Left renal pelvis (tissue), 4 donors: Measurements from ENCODE around the gene NPC1L1. TPM values are rescaled to one million over a fixed set of nuclear protein-coding genes. Genes with fewer than 3 reads are reported as not detected.
"Not testable (repeated sequence)": the region's sequence is repeated elsewhere in the genome, so short reads cannot be mapped to it uniquely, and the experiment has no call there.

ENCODE experiments used
- DNase-seq, 4 donors: peaks; one replicate each; pipeline ENCODE4 v3.0.0-alpha.2; 2013; ENCODE audit warnings: low read depth in 4 of 4, low spot score in 3 of 4
- polyA plus RNA-seq, 4 donors: library from polyadenylated mRNA; unstranded; fragments of 120-200 nt; gene quantifications; one replicate each; pipeline ENCODE4 v1.2.1, GENCODE V29; 2013; ENCODE audit not compliant: insufficient read length in 4 of 4

The NPC1L1 gene
- polyA plus RNA-seq, 4 donors = 0.15 to 3.2 (median 2.3) TPM

- DNase-seq = no peak
Measured at GRCh38 chr7:44508328-44509030, 32.7 kb downstream of the NPC1L1 start.

GRCh38 chr7:44506592-44507288 is 34.4 kb downstream of the NPC1L1 start:
- DNase-seq = not testable (repeated sequence)

- DNase-seq = no peak
Measured at GRCh38 chr7:44505595-44505994, 35.5 kb downstream of the NPC1L1 start.

- DNase-seq = no peak
Measured at GRCh38 chr7:44498230-44498954, 42.7 kb downstream of the NPC1L1 start.

GRCh38 chr7:44497155-44498027 is 43.7 kb downstream of the NPC1L1 start:
- no peak for DNase-seq

GRCh38 chr7:44496385-44496784 is 44.7 kb downstream of the NPC1L1 start:
- DNase-seq = no peak

- DNase-seq = no peak
Measured at GRCh38 chr7:44494960-44495359, 46.2 kb downstream of the NPC1L1 start.

- DNase-seq = no peak
Measured at GRCh38 chr7:44491229-44491628, 49.9 kb downstream of the NPC1L1 start.

- peak; percentile 73 to 79 (median 75) for DNase-seq
Measured at GRCh38 chr7:44490351-44491200, 50.6 kb downstream of the NPC1L1 start, which contains the start of gene NUDCD3. Gene NUDCD3, minus strand, starts transcription at chr7:44490658. Its CDS starts 58 bp downstream, at chr7:44490600.

GRCh38 chr7:44489955-44490350 is 51.2 kb downstream of the NPC1L1 start:
- peak in 1 of 4 donors; percentile 33 for DNase-seq

- DNase-seq = no peak
Measured at GRCh38 chr7:44488955-44489354, 52.2 kb downstream of the NPC1L1 start.

- no peak for DNase-seq
Measured at GRCh38 chr7:44486693-44487092, 54.4 kb downstream of the NPC1L1 start.

GRCh38 chr7:44486001-44486400 is 55.1 kb downstream of the NPC1L1 start:
- no peak for DNase-seq

- DNase-seq = no peak
Measured at GRCh38 chr7:44484482-44485313, 56.4 kb downstream of the NPC1L1 start.

- no peak for DNase-seq
Measured at GRCh38 chr7:44482502-44483485, 58.3 kb downstream of the NPC1L1 start.

GRCh38 chr7:44477938-44478337 is 63.2 kb downstream of the NPC1L1 start:
- no peak for DNase-seq

GRCh38 chr7:44477063-44477830 is 63.9 kb downstream of the NPC1L1 start:
- peak; percentile 25 to 46 (median 29) for DNase-seq
